Urothelium cell line (cell line): ENCODE data around the gene SCN4A.
"Not testable (repeated sequence)": the region's sequence is repeated elsewhere in the genome, so short reads cannot be mapped to it uniquely, and the experiment has no call there.

Experiments
- DNase-seq: peaks from one replicate; pipeline ENCODE4 v3.0.0; 2011; ENCODE audit warnings: low spot score, mixed read lengths
- FAIRE-seq: peaks from 2 replicates; lab custom pipeline; 2011; peaks lifted over from hg19 to GRCh38; lab: Jason Lieb, UNC

SCN4A gene

GRCh38 chr17:63972796-63973195, at the start of gene SCN4A:
Gene SCN4A (minus strand): TSS chr17:63972918. CDS start chr17:63972841, 77 bp downstream.
- DNase-seq (no peak), FAIRE-seq (no peak)

DNA sequence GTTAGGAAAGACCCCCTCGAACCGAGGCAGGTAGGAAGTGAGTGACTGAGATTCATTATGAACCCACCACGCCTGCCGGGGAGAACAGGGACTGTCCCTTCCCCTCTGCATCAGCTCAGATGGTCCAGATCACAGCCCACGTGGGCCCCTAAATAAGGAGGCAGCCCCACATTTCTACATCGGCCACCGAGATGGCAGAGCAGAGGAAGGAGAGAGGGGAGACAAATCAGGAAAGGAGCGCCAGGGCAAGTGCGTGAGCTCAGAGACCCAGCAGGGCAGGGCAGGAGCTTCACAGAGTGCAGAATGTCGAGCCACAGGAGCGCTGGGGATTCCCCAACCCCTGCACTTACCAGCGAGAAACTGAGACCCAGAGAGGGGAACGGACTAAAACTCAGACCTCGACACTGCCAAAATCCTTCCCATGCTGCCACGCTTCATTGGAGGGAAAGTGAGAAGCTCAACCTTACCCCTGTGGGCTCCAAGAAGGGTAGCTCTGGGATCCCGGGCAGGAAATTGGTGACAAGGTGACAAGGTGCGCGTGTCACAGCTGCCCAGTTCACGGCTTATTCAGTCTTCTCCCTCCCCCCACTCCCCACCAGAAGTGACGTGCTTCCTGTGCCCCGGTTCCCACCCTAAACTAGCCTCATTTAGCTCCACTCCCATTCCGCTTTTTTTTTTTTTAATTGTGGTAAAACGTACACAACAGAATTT, 47.5 kb upstream of the SCN4A start, which contains the start of gene ICAM2:
Gene ICAM2, minus strand, starts transcription at position 578 of the 711 bp plus-strand sequence. CDS start 13,942 bp downstream, outside the sequence.
- FAIRE-seq (no peak), DNase-seq (peak; percentile 2)

DNA sequence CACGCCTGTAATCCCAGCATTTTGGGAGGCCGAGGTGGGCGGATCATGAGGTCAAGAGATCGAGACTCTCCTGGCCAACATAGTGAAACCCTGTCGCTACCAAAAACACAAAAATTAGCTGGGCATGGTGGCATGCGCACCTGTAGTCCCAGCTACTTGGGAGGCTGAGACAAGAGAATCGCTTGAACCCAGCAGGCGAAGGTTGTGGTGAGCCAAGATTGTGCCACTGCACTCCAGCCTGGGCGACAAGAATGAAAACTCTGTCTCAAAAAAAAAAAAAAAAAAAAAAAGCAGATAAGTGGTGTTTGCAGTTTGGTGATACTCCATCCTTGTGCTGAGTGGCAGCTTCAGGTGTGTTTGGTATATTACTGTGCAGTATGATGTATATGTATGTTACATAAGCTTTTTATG, 46.8 kb upstream of the SCN4A start:
- FAIRE-seq: not testable (repeated sequence)

DNA sequence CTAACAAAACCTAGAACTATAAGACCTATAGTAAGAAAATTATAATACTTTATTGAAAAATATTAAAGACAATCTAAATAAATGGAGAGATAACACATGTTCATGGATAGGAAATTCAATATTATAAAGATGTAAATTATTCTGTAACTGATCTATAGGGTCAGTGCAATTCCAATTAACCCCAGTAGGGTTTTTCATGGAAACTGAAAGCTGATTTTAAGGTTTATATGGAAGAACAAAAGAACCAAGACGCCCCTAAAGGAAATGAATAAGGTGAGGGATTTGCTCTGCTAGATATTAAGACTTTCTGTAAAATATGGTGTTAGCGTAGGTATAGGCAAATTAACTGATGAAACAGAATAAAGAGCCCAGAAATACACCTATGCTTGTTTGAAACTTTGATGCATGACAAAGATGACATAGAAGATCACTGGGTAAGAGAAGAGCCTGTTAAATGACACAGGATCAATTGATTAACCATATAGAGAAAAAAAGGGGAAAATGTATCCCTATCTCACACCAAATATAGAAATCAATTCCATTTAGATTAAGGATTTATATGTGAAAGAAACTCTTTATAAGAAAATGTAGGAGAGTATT, 44.8 kb upstream of the SCN4A start:
- no peak for FAIRE-seq

More for the DNA sequence above, 46.8 kb upstream of the SCN4A start:
- DNase-seq: not testable (repeated sequence)

GRCh38 chr17:64016974-64017373, 44.3 kb upstream of the SCN4A start:
- FAIRE-seq: no peak
- DNase-seq: no peak

More for the DNA sequence above, 44.8 kb upstream of the SCN4A start:
- DNase-seq: no peak

- DNase-seq (no peak), FAIRE-seq (no peak)
These were observed 43.6 kb upstream of the SCN4A start for GRCh38 chr17:64016231-64016784.

GRCh38 chr17:64015447-64015846, 42.7 kb upstream of the SCN4A start:
- no peak for DNase-seq
- FAIRE-seq: no peak

GRCh38 chr17:64009571-64010402, 37.1 kb upstream of the SCN4A start:
- no peak for FAIRE-seq
- peak; percentile 2 for DNase-seq

DNA sequence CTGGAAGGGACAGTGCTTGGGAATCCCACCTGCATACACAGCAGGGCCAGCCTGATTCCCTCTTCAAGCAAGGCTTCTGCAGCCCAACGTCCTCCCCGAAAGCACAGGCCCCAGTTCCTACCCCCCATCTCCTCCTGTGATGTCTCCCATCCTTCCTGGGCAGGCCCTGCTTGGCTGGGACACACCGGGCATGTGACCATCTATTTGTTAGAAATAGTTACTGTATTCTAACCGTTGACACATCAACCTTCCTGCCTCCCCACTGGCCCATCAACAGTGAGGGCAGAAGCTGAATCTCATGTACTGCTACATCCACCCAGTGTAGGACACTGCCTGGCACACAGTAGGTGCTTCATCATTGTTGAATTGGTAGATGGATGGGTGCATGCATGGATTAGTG, 36.1 kb upstream of the SCN4A start:
- FAIRE-seq (no peak), DNase-seq (peak; percentile 3)

GRCh38 chr17:64008346-64008745, 35.6 kb upstream of the SCN4A start:
- DNase-seq (no peak), FAIRE-seq (no peak)

DNA sequence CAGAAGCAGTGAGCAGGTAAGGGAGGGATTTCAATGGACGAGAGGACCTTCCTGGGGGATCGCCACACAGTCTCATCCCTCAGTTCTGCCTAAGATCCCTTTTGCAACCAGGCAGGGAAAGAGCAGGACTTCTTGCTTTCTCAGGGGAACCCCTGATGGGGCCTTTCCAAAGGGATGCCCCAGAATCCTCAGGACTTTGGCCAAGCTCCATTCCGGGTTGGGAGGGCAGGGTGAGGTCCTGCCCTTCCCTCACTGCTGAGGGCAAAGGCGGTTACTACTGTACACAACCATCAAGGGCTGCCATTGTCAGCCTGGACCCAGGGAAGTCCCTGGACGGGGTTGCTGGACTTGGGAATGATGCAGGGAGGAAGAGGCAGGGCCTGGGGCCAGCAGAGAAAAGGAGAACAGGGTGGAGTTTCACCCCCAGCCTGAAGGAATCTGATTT, 35.1 kb upstream of the SCN4A start:
- DNase-seq (peak; percentile 6), FAIRE-seq (no peak)

- DNase-seq (peak; percentile 38), FAIRE-seq (peak; percentile 58)
These were observed 34.5 kb upstream of the SCN4A start for GRCh38 chr17:64007089-64007837.

- no peak for FAIRE-seq
- no peak for DNase-seq
These were observed 33.8 kb upstream of the SCN4A start for GRCh38 chr17:64006361-64007088.

DNA sequence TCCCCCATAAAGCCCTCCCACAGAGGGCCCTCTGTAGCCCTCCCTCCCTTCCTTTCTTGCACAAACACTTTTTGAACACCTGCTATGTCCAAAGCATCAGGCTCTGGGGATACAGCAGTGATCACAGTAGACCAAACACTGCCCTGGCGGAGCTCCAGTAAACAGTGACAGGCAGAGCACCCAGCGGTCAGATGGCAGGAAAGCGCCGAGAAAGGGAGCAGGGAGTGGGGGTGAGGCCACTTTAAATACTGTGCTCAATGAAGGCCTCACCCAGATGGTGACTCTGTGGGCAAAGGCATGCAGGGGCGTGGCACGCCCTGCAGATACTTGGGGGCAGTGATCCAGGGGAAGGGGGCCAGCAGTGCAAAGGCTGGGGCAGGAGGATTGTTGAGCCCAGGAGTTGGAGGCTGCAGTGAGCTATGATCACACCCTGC, 33.0 kb upstream of the SCN4A start:
- DNase-seq (peak; percentile 84), FAIRE-seq (peak; percentile 94)

DNA sequence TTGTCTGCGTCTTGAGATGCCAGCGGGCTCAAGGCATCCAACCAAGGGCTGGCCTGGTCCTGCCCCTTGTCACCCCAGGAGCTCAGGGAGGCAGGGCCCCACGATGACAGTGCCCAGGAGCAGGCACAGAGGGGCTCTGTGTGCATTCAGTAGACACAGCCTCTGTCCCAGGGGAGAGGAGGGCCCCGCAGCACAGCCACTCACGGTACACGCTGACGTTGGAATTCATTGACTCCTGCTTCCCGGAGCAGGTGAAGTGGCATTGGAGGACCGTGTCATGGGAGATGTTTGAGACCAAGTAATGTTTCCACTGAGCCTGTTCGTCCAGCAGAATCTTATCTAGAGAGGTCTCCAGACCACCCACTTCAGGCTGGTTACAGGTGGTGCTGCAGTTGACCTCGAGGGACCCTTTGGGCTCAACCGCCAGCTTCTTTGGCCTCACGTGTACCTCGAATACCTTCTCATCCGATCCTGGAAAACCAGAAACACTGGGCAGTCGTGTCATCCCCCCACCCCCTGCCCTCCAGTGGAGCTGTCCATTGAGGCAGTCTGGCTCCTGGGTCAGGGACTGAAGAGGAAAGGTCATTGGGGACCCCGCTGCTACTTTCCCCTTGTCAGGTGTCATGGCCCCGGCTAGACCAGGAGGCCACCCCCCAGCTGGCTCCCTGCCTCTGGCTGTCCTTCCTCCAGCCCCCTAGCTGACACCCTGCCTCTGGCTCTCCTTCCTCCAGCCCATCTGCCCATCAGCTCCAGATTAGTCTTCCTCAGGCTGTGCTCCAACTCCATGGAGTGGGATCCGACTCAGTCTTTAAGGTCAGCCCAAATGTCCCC, 32.4 kb upstream of the SCN4A start:
- DNase-seq (no peak), FAIRE-seq (no peak)

- no peak for FAIRE-seq
- no peak for DNase-seq
These were observed 31.6 kb upstream of the SCN4A start for GRCh38 chr17:64004218-64004770.

DNA sequence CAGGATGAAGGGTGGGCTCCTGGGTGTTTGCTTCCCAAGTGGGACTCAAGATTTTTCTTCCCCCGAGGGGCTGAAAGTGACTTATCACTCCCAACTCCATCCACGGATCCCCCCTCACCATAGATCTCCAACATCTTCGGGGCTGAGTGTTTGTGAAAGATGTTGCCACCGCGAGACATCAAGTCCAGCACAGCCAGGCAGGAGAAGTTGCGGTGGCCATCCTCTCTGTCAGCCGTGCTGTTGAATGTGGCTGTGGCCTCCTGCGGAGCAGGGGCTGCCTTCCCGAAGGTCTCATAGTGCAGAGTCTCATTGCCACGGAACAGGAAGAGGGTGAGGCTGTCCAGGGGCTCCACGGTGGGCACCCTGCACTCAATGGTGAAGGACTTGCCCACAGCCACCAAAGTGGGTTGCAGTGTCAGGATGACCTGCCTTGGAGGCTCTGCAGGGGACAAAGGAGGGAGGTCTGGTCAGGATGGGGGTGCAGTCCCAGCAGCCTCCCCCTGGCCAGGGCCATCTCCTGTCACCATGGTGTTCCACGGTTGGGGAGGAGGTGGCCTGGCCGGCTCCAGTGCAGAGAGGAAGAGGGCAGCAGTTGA, 30.9 kb upstream of the SCN4A start:
- FAIRE-seq (peak; percentile 46), DNase-seq (no peak)
